Brain microvascular endothelial cell (primary cell): Measurements from ENCODE around the gene SCAPER.

Experiments
- DNase-seq: peaks from one replicate; pipeline ENCODE4 v3.0.0-alpha.2; 2020
- H3K27ac ChIP-seq: fragments of 250-450 bp; sonication (Bioruptor Pico); 2 replicates; pipeline ENCODE4 v1.5.1; 2020; ENCODE audit warnings: mild to moderate bottlenecking, moderate library complexity
- H3K27me3 ChIP-seq: fragments of 250-450 bp; sonication (Bioruptor Pico); replicated peaks from 2 replicates; pipeline ENCODE4 v1.5.1; 2020; ENCODE audit warnings: mild to moderate bottlenecking
- H3K36me3 ChIP-seq: fragments of 250-450 bp; sonication (Bioruptor Pico); replicated peaks from 2 replicates; pipeline ENCODE4 v1.5.1; 2020; ENCODE audit warnings: mild to moderate bottlenecking
- H3K4me3 ChIP-seq: 2 replicates; pipeline ENCODE4 v1.5.1; 2011; ENCODE audit warnings: low read depth, mild to moderate bottlenecking, control low read depth, low read length, moderate library complexity
- CTCF ChIP-seq: IDR thresholded peaks from 2 replicates; pipeline ENCODE4 v1.5.1; 2011; ENCODE audit warnings: low read depth, mild to moderate bottlenecking, moderate library complexity, low read length, control low read depth, inconsistent platforms; ENCODE audit errors: missing control alignments
- in situ Hi-C: cut with HindIII; loops from 2 replicates; pipeline ENCODE4 v1.10.0; 2017; ENCODE audit warnings: low sequenced_read_pairs, low pct_ligation_motif_present

Gene SCAPER

GRCh38 chr15:76795217-76795616 lies 109.9 kb downstream of the SCAPER start:
- TF ChIP-seq CTCF: no peak
- no peak overlapping the region for H3K27ac ChIP-seq
- DNase-seq: no peak
- in situ Hi-C loops: no loop called here
- no peaks in the 10 kb centered on the region for H3K27me3 ChIP-seq
- H3K36me3 ChIP-seq: no peaks in the 10 kb centered on the region
- no peak overlapping the region for H3K4me3 ChIP-seq

- DNase-seq: no peak
- H3K4me3 ChIP-seq: no peak overlapping the region
- no peaks in the 10 kb centered on the region for H3K27me3 ChIP-seq
- H3K27ac ChIP-seq: no peak overlapping the region
- in situ Hi-C loops: no loop called here
- no peak for TF ChIP-seq CTCF
- no peaks in the 10 kb centered on the region for H3K36me3 ChIP-seq
Measured at GRCh38 chr15:76793162-76793561, 112.0 kb downstream of the SCAPER start.

- Histone ChIP-seq H3K4me3 (no peak overlapping the region), H3K36me3 (no peaks in the 10 kb centered on the region), H3K27ac (no peak overlapping the region), H3K27me3 (no peaks in the 10 kb centered on the region)
- no peak for TF ChIP-seq CTCF
- in situ Hi-C loops: no loop called here
- no peak for DNase-seq
Measured at GRCh38 chr15:76791511-76791910, 113.6 kb downstream of the SCAPER start.

GRCh38 chr15:76787273-76787672 lies 117.9 kb downstream of the SCAPER start:
- DNase-seq: no peak
- Histone ChIP-seq H3K4me3 (no peak overlapping the region), H3K27me3 (no peaks in the 10 kb centered on the region), H3K27ac (no peak overlapping the region), H3K36me3 (no peaks in the 10 kb centered on the region)
- no peak for TF ChIP-seq CTCF
- in situ Hi-C loops: no loop called here

GRCh38 chr15:76776969-76777368 lies 128.2 kb downstream of the SCAPER start:
- no peak for TF ChIP-seq CTCF
- no peak for DNase-seq
- no peaks in the 10 kb centered on the region for H3K36me3 ChIP-seq
- no peaks in the 10 kb centered on the region for H3K27me3 ChIP-seq
- in situ Hi-C loops: no loop called here
- no peak overlapping the region for H3K27ac ChIP-seq
- H3K4me3 ChIP-seq: no peak overlapping the region

GRCh38 chr15:76776480-76776879 lies 128.7 kb downstream of the SCAPER start:
- H3K27me3 ChIP-seq: no peaks in the 10 kb centered on the region
- no peak overlapping the region for H3K27ac ChIP-seq
- no peak for DNase-seq
- H3K36me3 ChIP-seq: no peaks in the 10 kb centered on the region
- no peak for TF ChIP-seq CTCF
- in situ Hi-C loops: no loop called here
- no peak overlapping the region for H3K4me3 ChIP-seq
